Calu3 (cell line): ENCODE results near the gene HYCC2. TPM values are rescaled to one million over a fixed set of nuclear protein-coding genes. Genes with fewer than 3 reads are reported as not detected.
"Not testable (repeated sequence)": the region's sequence is repeated elsewhere in the genome, so short reads cannot be mapped to it uniquely, and the experiment has no call there.

Experiments
- BruUV-seq: library from RNA; stranded (reverse); fragments of 400-500 nt; replicated peaks from 2 replicates; lab custom pipeline; 2021; lab: Mats Ljungman, UMichigan
- CTCF ChIA-PET: fragments of 300-600 bp; sonication (Branson Sonifier 250); formaldehyde crosslinking; loops from one replicate; lab custom pipeline; 2022; ENCODE audit warnings: antibody characterized with exemption; lab: Charles Lee
- DNase-seq: peaks from one replicate; pipeline ENCODE4 v3.0.0; 2022
- H3K27ac Mint-ChIP-seq: one replicate; pipeline ENCODE4 v1.8.0; 2022; ENCODE audit warnings: mixed read lengths; ENCODE audit not compliant: unreplicated experiment
- H3K27me3 Mint-ChIP-seq: one replicate; pipeline ENCODE4 v1.8.0; 2022; ENCODE audit warnings: mixed read lengths; ENCODE audit not compliant: unreplicated experiment
- H3K36me3 Mint-ChIP-seq: one replicate; pipeline ENCODE4 v1.8.0; 2022; ENCODE audit warnings: mild to moderate bottlenecking, moderate library complexity, mixed read lengths; ENCODE audit not compliant: insufficient read depth, unreplicated experiment
- H3K4me1 Mint-ChIP-seq: one replicate; pipeline ENCODE4 v1.8.0; 2022; ENCODE audit warnings: mild to moderate bottlenecking, low read depth, mixed read lengths; ENCODE audit not compliant: unreplicated experiment
- H3K4me3 Mint-ChIP-seq: one replicate; pipeline ENCODE4 v1.8.0; 2022; ENCODE audit warnings: mild to moderate bottlenecking, low read depth, moderate library complexity, mixed read lengths; ENCODE audit not compliant: unreplicated experiment
- H3K9me3 Mint-ChIP-seq: one replicate; pipeline ENCODE4 v1.8.0; 2022; ENCODE audit warnings: low read depth, mixed read lengths; ENCODE audit not compliant: unreplicated experiment
- CTCF ChIP-seq: fragments of 200-600 bp; IDR thresholded peaks from one replicate; pipeline ENCODE4 v1.8.0; 2022; ENCODE audit warnings: antibody characterized with exemption; ENCODE audit not compliant: unreplicated experiment
- intact Hi-C: fragments of 100-400 bp; cut with micrococcal nuclease; formaldehyde crosslinking; loops from one replicate; pipeline ENCODE4 v1.10.0; 2022; ENCODE audit not compliant: unreplicated experiment
- total RNA-seq: library from RNA; stranded (reverse); gene quantifications from 2 replicates; pipeline ENCODE4 v1.2.3, GENCODE V29; 2022

Gene HYCC2
- total RNA-seq, 1 experiment from 2014 or later = 45.6 TPM

- Mint-ChIP-seq H3K36me3 (peaks cover 61% of the 10 kb centered on the region), H3K27me3 (no peaks in the 10 kb centered on the region), H3K4me1 (peaks cover 31% of the 10 kb centered on the region), H3K4me3 (peak overlapping the region; percentile 90), H3K27ac (peak overlapping the region; percentile 97), H3K9me3 (no peaks in the 10 kb centered on the region)
- intact Hi-C loops = loop anchor here (1.0 kb wide), 2 partner anchors 86 to 105 kb away; no protein-coding TSS in a partner anchor
- TSS peak; percentile 87 for BruUV-seq
- no peak for TF ChIP-seq CTCF
- CTCF ChIA-PET = interaction anchor here (1.4 kb wide), 1 partner anchor 64 kb away, joined by 3 read pairs; no protein-coding TSS in a partner anchor
- DNase-seq = no peak
Measured at GRCh38 chr2:201072201-201072530, 695 bp upstream of the HYCC2 start.

GRCh38 chr2:201070948-201071478 lies 458 bp downstream of the HYCC2 start:
- BruUV-seq = no TSS peak
- H3K27me3 Mint-ChIP-seq = no peaks in the 10 kb centered on the region
- intact Hi-C loops = no loop called here
- H3K27ac Mint-ChIP-seq = peak overlapping the region; percentile 97
- TF ChIP-seq CTCF = no peak
- peaks cover 61% of the 10 kb centered on the region for H3K36me3 Mint-ChIP-seq
- no peaks in the 10 kb centered on the region for H3K9me3 Mint-ChIP-seq
- peak; percentile 3 for DNase-seq
- peaks cover 33% of the 10 kb centered on the region for H3K4me1 Mint-ChIP-seq
- CTCF ChIA-PET = interaction anchor here (0.7 to 4.0 kb wide), 2 partner anchors 108 to 170 kb away, joined by 3 to 30 read pairs; partner anchors contain the start of gene ORC2
- H3K4me3 Mint-ChIP-seq = peak overlapping the region; percentile 90

- H3K27me3 Mint-ChIP-seq = no peaks in the 10 kb centered on the region
- CTCF ChIA-PET = no interaction called here
- no peak for TF ChIP-seq CTCF
- peaks cover 31% of the 10 kb centered on the region for H3K36me3 Mint-ChIP-seq
- peaks cover 38% of the 10 kb centered on the region for H3K4me1 Mint-ChIP-seq
- no TSS peak for BruUV-seq
- no peak overlapping the region for H3K27ac Mint-ChIP-seq
- H3K4me3 Mint-ChIP-seq = no peak overlapping the region
- no peaks in the 10 kb centered on the region for H3K9me3 Mint-ChIP-seq
- no peak for DNase-seq
- intact Hi-C loops = no loop called here
Measured at GRCh38 chr2:201064797-201065329, 6.6 kb downstream of the HYCC2 start.

- H3K4me1 Mint-ChIP-seq = peaks cover 36% of the 10 kb centered on the region
- BruUV-seq, CTCF ChIA-PET, DNase-seq, H3K9me3 Mint-ChIP-seq, intact Hi-C loops, H3K27ac Mint-ChIP-seq, H3K27me3 Mint-ChIP-seq, H3K4me3 Mint-ChIP-seq: not testable (repeated sequence)
- peaks cover 28% of the 10 kb centered on the region for H3K36me3 Mint-ChIP-seq
Measured at GRCh38 chr2:201063516-201063915, 8.0 kb downstream of the HYCC2 start.
